ENCODE results near the gene GCC1.

The GCC1 gene

GRCh38 chr7:127532736-127533135, 52.7 kb downstream of the GCC1 start:
- no peak overlapping the region for H3K27ac ChIP-seq (ENCODE audit: low read depth, low read length)
- no peaks in the 10 kb centered on the region for H3K79me2 ChIP-seq (ENCODE audit: control insufficient read depth, low read length)
- no peaks in the 10 kb centered on the region for H3K36me3 ChIP-seq (ENCODE audit: control insufficient read depth, low read length)
- no peaks in the 10 kb centered on the region for H4K20me1 ChIP-seq (ENCODE audit: control insufficient read depth, insufficient read depth, low read depth, low read length)
- H3K27me3 ChIP-seq (ENCODE audit: control insufficient read depth, low read length): peaks cover 12% of the 10 kb centered on the region
- no peak overlapping the region for H3K4me3 ChIP-seq (ENCODE audit: low read length)
- H3F3A ChIP-seq (ENCODE audit: control insufficient read depth, insufficient read depth): no peaks in the 10 kb centered on the region
- H3K9me3 ChIP-seq (ENCODE audit: control insufficient read depth, insufficient read depth, low read length): no peaks in the 10 kb centered on the region
- no peak overlapping the region for H3K4me2 ChIP-seq (ENCODE audit: low read length)
- H3K9me2 ChIP-seq (replicated peaks; ENCODE audit: control insufficient read depth, low read length): no peaks in the 10 kb centered on the region
- TF ChIP-seq CTCF (IDR thresholded peaks at IDR 0.05; ENCODE audit: low read depth, low read length, poor library complexity, severe bottlenecking): no peak
- no peak for TF ChIP-seq EZH2phosphoT487 (IDR thresholded peaks at IDR 0.05; ENCODE audit: borderline replicate concordance, low read length)
- no peaks in the 10 kb centered on the region for H3K4me1 ChIP-seq (ENCODE audit: control insufficient read depth, low read length)

GRCh38 chr7:127532151-127532550, 53.2 kb downstream of the GCC1 start:
- no peak overlapping the region for H3K4me2 ChIP-seq (ENCODE audit: low read length)
- no peaks in the 10 kb centered on the region for H3F3A ChIP-seq (ENCODE audit: control insufficient read depth, insufficient read depth)
- no peak overlapping the region for H3K27ac ChIP-seq (ENCODE audit: low read depth, low read length)
- no peaks in the 10 kb centered on the region for H3K36me3 ChIP-seq (ENCODE audit: control insufficient read depth, low read length)
- H4K20me1 ChIP-seq (ENCODE audit: control insufficient read depth, insufficient read depth, low read depth, low read length): no peaks in the 10 kb centered on the region
- no peak overlapping the region for H3K4me3 ChIP-seq (ENCODE audit: low read length)
- H3K9me2 ChIP-seq (replicated peaks; ENCODE audit: control insufficient read depth, low read length): no peaks in the 10 kb centered on the region
- peaks cover 10% of the 10 kb centered on the region for H3K27me3 ChIP-seq (ENCODE audit: control insufficient read depth, low read length)
- no peaks in the 10 kb centered on the region for H3K4me1 ChIP-seq (ENCODE audit: control insufficient read depth, low read length)
- no peak for TF ChIP-seq CTCF (IDR thresholded peaks at IDR 0.05; ENCODE audit: low read depth, low read length, poor library complexity, severe bottlenecking)
- TF ChIP-seq EZH2phosphoT487 (IDR thresholded peaks at IDR 0.05; ENCODE audit: borderline replicate concordance, low read length): no peak
- H3K9me3 ChIP-seq (ENCODE audit: control insufficient read depth, insufficient read depth, low read length): no peaks in the 10 kb centered on the region
- H3K79me2 ChIP-seq (ENCODE audit: control insufficient read depth, low read length): no peaks in the 10 kb centered on the region

Measured in DOHH2 (cell line).